Adipocyte (in vitro differentiated cells): ENCODE measurements around the gene CTCF.

Experiments
- DNase-seq: peaks from one replicate; pipeline ENCODE4 v3.0.0-alpha.2; 2015; ENCODE audit warnings: low read depth
- H3K27me3 ChIP-seq: replicated peaks from 2 replicates; pipeline ENCODE4 v1.7.0; 2013; ENCODE audit warnings: mild to moderate bottlenecking, low read length, moderate library complexity; ENCODE audit not compliant: control insufficient read depth, insufficient read depth
- H3K36me3 ChIP-seq: 2 replicates; pipeline ENCODE4 v1.7.0; 2013; ENCODE audit warnings: low read length, mild to moderate bottlenecking, moderate library complexity; ENCODE audit not compliant: control insufficient read depth, insufficient read depth, severe bottlenecking
- H3K4me1 ChIP-seq: 2 replicates; pipeline ENCODE4 v1.7.0; 2013; ENCODE audit warnings: mild to moderate bottlenecking, low read length, moderate library complexity; ENCODE audit not compliant: control insufficient read depth, insufficient read depth
- H3K4me3 ChIP-seq: 2 replicates; pipeline ENCODE4 v1.7.0; 2013; ENCODE audit warnings: mild to moderate bottlenecking, low read length, moderate library complexity
- H3K9ac ChIP-seq: 2 replicates; pipeline ENCODE4 v1.7.0; 2013; ENCODE audit warnings: mild to moderate bottlenecking, low read length, moderate library complexity
- H3K9me3 ChIP-seq: 2 replicates; pipeline ENCODE4 v1.7.0; 2013; ENCODE audit warnings: mild to moderate bottlenecking, low read length, moderate library complexity; ENCODE audit not compliant: control insufficient read depth

Gene CTCF

DNA sequence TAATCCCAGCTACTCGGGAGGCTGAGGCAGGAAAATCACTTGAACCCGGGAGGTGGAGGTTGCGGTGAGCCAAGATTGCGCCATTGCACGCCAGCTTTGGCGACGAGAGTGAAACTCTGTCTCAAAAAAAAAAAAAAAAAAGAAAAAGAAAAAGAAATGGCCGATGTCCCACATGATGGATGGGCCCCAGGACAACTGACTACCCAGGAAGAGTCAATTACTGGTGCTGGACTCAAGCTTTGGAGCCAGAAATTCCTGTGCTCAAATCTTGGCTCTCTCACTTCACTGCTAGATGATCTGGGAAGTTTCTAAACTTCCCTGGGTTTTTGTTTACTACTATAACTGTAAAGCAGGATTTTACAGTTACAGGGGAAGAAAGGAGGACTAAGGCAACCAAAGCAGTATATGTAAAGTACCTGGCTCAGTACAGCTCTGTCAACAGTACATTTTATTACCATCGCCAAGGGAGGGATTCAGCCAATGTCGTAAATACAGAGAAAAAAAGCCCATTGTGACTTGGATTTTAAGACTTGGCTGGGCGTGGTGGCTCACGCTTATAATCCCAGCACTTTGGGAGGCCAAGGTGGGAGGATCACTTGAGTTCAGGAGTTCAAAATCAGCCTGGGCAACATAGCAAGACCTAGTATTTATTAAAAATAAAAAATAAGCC is 116.2 kb downstream of the CTCF start:
- Histone ChIP-seq H3K36me3 (peaks cover 5% of the 10 kb centered on the region), H3K9me3 (no peaks in the 10 kb centered on the region), H3K9ac (no peak overlapping the region), H3K4me1 (peaks cover 33% of the 10 kb centered on the region), H3K4me3 (no peak overlapping the region), H3K27me3 (no peaks in the 10 kb centered on the region)
- no peak for DNase-seq

- Histone ChIP-seq H3K27me3 (no peaks in the 10 kb centered on the region), H3K9ac (no peak overlapping the region), H3K4me3 (no peak overlapping the region), H3K36me3 (peaks cover 12% of the 10 kb centered on the region), H3K4me1 (peaks cover 21% of the 10 kb centered on the region), H3K9me3 (no peaks in the 10 kb centered on the region)
- no peak for DNase-seq
Measured at GRCh38 chr16:67679935-67680897, 117.9 kb downstream of the CTCF start.

DNA sequence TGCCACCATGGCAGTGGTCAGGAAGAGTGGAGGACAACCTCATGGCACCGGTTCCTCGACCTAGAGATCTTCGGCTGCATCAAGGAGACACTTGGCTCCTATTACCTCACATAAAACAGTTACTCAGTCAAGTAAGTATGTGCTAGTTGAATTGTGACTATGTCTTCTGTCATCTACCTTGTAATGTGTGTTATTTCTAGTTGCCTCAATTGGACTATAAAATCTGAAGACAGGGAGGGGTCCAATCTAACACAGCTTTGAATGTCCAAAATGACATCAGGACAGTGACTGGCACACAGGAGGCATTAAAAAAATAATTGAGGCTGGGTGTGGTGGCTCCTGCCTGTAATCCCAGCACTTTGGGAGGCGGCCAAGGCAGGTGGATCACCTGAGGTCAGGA is 121.4 kb downstream of the CTCF start:
- Histone ChIP-seq H3K4me1 (peaks cover 3% of the 10 kb centered on the region), H3K4me3 (no peak overlapping the region), H3K9ac (no peak overlapping the region), H3K27me3 (no peaks in the 10 kb centered on the region), H3K9me3 (no peaks in the 10 kb centered on the region), H3K36me3 (peaks cover 15% of the 10 kb centered on the region)
- no peak for DNase-seq

GRCh38 chr16:67685388-67686112 is 123.2 kb downstream of the CTCF start:
- Histone ChIP-seq H3K27me3 (no peaks in the 10 kb centered on the region), H3K9me3 (no peaks in the 10 kb centered on the region)
- no peak for DNase-seq

More at GRCh38 chr16:67685388-67686112, 123.2 kb downstream of the CTCF start:
- no peak overlapping the region for H3K4me3 ChIP-seq
- H3K9ac ChIP-seq = no peak overlapping the region
- H3K4me1 ChIP-seq = no peaks in the 10 kb centered on the region
- peaks cover 15% of the 10 kb centered on the region for H3K36me3 ChIP-seq
